HG02981 (cell line): ENCODE results near the gene CEP250.
A peak's percentile ranks its signal among the peaks of the same experiment; 100 is the strongest.

Experiments
- ATAC-seq: cut with Tn5 transposase; IDR thresholded peaks from one replicate; pipeline ENCODE4 v1.9.1; 2021; ENCODE audit warnings: mild to moderate bottlenecking, moderate library complexity; ENCODE audit not compliant: unreplicated experiment

Gene CEP250, protein sequence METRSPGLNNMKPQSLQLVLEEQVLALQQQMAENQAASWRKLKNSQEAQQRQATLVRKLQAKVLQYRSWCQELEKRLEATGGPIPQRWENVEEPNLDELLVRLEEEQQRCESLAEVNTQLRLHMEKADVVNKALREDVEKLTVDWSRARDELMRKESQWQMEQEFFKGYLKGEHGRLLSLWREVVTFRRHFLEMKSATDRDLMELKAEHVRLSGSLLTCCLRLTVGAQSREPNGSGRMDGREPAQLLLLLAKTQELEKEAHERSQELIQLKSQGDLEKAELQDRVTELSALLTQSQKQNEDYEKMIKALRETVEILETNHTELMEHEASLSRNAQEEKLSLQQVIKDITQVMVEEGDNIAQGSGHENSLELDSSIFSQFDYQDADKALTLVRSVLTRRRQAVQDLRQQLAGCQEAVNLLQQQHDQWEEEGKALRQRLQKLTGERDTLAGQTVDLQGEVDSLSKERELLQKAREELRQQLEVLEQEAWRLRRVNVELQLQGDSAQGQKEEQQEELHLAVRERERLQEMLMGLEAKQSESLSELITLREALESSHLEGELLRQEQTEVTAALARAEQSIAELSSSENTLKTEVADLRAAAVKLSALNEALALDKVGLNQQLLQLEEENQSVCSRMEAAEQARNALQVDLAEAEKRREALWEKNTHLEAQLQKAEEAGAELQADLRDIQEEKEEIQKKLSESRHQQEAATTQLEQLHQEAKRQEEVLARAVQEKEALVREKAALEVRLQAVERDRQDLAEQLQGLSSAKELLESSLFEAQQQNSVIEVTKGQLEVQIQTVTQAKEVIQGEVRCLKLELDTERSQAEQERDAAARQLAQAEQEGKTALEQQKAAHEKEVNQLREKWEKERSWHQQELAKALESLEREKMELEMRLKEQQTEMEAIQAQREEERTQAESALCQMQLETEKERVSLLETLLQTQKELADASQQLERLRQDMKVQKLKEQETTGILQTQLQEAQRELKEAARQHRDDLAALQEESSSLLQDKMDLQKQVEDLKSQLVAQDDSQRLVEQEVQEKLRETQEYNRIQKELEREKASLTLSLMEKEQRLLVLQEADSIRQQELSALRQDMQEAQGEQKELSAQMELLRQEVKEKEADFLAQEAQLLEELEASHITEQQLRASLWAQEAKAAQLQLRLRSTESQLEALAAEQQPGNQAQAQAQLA (N-terminal part only)

GRCh38 chr20:35454881-35455609 is at the start of gene CEP250:
CEP250 (plus strand) TSS chr20:35455598; CDS start chr20:35462368, 6,770 bp downstream.
- peak; percentile 86 for ATAC-seq

DNA sequence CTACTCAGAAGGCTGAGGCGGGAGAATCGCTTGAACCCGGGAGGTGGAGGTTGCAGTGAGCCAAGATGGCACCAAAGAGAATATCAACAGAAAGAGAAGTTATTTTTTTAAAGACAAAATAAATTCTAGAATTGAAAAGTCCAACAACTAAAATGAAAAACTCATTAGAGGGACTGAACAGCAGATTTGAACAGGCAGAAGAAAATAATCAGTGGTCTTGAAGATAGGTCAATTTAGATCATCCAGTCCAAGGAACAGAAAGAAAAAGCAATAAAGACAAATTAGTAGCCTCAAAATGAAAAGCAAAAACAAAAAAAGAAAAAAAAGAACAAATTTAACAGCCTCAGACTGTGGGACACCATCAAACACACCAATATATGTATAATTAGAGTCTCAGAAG is 49.6 kb upstream of the CEP250 start:
- no peak for ATAC-seq

- no peak for ATAC-seq
Observed at GRCh38 chr20:35408270-35408669, 47.1 kb upstream of the CEP250 start.

- ATAC-seq, result no peak
Observed at GRCh38 chr20:35409542-35409941, 45.9 kb upstream of the CEP250 start.

- no peak for ATAC-seq
Observed at GRCh38 chr20:35410613-35411012, 44.8 kb upstream of the CEP250 start.

GRCh38 chr20:35421322-35421721 is 34.1 kb upstream of the CEP250 start:
- no peak for ATAC-seq

DNA sequence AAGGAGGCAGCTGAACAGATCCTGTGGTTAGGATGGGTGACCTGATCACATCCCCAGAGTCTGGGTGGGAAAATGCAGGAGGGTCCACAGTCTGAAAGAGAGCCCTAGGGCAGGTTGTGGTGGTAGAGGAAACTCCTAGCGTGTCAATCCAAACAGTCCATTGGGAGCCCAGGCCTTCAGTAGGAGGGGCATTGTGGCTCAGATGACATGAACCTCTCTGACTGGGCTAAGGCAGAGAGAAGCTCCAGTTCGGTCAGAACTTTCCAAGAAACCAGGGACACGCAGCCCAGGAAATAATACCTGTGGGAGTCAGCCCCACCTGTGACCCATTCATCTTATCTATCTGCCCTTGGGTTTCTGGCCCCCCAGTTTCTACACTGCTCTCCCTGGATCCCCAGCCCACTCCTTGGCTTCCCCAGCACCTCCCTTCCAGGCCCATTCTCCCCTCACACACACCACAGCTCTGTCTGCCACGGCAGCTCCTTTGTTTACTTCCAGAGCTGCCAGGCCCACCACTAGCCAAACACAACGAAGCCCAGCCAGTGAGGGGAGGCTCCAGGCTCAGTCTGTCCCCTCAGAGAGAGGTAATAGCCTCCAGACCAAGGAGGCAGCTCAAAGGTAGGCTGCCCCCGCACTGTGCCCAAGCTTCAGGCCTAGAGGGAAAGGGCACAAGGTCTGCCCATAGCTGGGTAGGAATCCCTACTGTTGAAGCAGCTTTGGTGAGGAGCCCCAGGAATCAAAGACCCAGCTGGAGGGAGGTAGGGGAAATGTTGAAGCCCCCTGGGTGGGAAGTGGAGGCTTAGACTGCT is 23.6 kb upstream of the CEP250 start:
- ATAC-seq, result no peak

DNA sequence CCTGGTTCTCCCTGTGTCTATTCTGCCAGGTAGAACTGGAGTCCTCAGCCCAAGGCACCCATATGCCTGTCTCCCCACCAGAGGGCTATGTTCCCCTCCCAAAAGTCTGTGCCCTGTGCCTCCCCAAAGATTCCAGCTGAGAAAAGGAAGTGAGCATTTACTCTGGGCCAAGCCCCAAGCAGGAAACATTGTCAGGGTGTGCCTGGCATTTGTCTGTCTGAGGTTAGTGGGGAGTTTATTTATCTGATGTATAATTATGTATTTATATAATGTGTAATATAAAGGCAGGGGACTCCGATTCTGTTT is 23.0 kb upstream of the CEP250 start:
- no peak for ATAC-seq

DNA sequence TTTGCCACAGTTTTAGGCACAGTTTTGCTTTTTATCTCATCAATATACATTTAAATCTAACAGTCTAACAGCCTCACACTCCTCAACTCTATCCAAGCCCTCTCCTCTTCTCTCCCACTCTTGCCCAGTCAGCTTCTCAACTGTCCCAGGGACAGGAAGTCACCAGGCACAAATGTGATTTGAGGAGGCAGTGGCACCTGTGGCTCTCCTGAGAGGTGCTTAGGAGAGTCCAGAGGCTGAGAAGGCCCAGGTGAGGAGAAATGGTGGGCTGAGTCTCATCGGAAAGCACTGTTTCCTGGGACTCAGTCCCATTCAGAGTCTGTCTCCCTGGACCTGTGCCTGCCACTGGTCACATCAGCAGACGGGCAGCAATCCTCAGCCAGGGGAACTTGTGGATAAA is 22.1 kb upstream of the CEP250 start:
- ATAC-seq, result no peak

GRCh38 chr20:35434085-35435005 is 21.1 kb upstream of the CEP250 start:
- no peak for ATAC-seq

DNA sequence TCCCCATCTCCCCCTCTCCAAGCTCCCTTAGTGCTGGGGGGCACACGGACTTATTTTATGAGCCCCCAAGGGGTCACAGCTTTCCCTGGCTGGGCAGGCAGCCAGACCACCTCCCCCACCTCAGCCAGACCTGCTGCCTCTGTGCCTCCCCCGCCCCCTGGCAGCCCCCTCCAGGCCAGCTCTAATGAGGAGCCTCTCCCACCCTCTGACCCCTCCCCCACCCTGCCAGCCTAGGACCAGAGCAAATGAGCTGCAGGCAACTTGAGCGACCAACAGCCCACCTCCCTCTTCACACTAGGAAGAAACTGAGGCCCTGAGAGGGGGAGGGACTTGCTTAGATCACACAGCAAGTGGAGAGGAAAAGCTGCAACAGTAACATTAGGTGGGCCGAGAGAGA is 19.2 kb upstream of the CEP250 start:
- ATAC-seq, result no peak

DNA sequence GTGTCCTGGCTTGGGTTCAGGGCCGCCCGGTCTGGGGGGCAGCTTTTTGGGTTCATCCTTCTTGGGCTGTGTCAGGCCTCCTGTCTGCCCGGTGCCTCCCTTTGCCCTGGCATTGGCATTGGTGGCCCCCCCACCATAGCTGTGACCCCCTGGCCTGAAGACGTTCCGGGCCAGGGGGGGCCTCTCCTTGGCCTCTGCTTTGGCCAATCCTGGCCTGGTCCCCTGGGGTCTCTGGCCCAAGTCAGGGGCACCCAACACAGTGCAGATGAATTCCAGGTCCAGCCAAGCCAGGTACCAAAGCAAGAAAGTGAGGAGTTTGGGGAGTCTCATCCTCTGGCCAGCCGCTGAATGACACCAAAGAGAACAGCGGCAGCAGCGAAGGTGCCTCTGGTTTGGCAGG is 17.8 kb upstream of the CEP250 start:
- no peak for ATAC-seq

- ATAC-seq, result no peak
Observed at GRCh38 chr20:35443003-35443402, 12.4 kb upstream of the CEP250 start.

GRCh38 chr20:35444226-35444625 is 11.2 kb upstream of the CEP250 start:
- ATAC-seq, result no peak

GRCh38 chr20:35446356-35447078 is 8.9 kb upstream of the CEP250 start:
- ATAC-seq, result no peak

GRCh38 chr20:35447082-35447789 is 8.2 kb upstream of the CEP250 start:
- ATAC-seq, result no peak

DNA sequence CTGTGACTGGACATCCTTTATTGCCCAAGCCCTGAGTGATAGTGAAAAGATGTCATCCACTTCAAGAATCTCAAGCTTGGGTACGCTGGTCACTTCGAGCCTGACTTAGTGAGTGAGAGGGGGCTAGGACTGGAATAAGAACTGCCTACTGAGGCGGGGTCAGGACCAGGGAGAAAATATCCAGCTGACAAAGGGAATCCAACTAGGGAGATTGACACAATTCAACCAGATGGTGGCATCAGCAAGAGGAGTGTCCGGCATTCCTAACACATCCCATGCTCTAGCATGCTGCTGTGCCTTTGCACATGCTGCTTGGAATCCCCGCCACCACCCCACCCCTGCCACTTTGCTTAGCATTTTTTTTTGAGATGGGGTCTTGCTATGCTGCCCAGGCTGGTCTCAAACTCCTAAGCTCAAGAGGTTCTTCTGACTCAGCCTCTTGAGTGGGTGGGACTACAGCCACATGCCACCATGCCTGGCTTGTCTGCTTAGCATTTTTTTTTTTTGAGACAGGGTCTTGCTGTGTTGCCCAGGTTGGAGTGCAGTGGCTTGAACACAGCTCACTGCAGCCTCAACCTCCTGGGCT is 6.5 kb upstream of the CEP250 start:
- ATAC-seq, result no peak
